ENCODE data around the gene PTGFR.

The PTGFR gene, protein sequence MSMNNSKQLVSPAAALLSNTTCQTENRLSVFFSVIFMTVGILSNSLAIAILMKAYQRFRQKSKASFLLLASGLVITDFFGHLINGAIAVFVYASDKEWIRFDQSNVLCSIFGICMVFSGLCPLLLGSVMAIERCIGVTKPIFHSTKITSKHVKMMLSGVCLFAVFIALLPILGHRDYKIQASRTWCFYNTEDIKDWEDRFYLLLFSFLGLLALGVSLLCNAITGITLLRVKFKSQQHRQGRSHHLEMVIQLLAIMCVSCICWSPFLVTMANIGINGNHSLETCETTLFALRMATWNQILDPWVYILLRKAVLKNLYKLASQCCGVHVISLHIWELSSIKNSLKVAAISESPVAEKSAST

DNA sequence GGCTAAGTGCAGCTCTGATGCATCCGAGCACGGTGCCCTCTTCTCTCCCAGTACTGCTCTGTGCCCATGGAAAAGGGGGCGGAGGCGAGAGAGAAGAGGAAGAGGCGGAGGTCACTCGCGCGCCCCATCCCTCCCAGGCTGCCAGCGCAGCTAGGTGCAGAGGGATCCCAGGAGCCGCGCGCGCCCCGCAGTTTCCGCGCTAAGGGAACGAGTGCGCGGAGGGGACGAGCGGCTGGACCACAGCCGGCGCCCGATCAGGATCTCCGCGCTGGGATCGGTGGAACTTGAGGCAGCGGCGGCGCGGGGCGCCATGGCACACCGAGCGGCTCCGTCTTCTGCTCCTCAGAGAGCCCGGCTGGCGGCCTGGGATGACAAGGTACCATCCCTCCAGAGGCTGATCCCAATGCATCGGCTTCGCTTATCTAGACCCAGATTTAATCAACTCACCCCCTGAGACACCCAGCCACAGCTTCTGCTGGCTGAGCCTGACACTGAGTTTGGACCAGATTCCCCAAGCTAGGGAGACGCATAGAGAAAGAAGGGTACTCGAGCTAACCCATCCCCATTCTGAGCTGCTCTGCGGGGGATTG is at the start of gene PTGFR:
TSS of gene PTGFR (plus strand) at position 114 of the 590 bp plus-strand sequence. CDS start 1,770 bp downstream, outside the sequence.
- DNase-seq (ENCODE audit: low read depth): no peak

DNA sequence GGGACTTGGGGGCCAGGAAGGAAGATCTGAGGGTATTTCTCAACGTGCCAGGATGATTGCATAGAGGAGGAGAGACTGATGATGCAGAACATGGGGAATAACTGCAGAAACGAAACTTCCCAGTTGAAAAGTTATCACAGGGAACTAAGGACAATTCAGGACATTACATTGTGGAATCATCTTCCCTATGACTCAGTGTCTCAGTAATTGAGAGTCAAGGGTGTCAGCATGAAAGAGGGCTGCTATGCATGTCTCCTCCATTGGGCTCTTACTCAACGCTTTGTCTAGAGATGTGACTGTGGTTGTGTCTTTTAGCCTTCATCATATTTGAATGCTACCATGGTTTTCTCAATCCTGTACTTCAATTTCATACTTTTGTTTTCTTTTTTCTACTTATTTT is 48.9 kb upstream of the PTGFR start:
- DNase-seq (ENCODE audit: low read depth): no peak

DNA sequence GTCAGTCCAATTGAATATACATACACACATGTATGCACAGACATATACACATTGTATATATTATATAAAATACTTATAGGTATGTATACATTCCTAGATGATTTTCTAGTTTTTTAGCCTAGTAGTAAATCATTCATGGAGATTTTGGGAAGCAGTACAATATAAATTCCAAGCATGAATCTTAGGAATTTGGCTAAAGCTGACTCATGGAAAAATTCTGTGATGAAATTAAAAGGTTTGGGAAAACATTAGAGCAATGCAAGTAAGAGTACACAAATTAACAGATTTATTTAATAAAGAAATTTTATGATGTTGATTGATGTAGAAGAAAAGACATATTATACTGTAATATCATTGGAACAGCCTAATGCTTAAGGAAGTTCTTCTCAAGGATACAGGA is 43.7 kb upstream of the PTGFR start:
- DNase-seq (ENCODE audit: low read depth): no peak

DNA sequence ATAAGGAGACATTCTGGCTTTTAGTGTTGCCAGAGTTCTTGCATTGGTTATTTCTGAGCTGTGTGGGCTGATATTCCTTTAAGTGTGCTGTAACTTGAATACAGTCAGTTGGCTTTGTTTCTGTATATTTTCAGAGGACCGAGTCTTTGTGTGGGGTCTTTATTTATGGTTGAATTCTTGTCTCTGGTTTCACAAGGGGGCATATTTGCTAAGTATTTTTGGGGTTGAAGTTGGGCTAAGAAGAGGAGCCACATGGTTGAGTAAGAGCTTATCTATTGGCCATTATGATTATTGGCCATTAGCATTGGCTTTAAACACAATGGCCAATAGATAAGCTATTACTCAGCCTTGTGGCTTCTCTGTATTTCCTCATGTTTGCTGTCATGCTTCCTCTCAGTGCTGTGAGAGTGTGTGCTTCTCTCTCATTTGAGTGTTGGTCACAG is 26.3 kb upstream of the PTGFR start:
- DNase-seq (ENCODE audit: low read depth): no peak

DNA sequence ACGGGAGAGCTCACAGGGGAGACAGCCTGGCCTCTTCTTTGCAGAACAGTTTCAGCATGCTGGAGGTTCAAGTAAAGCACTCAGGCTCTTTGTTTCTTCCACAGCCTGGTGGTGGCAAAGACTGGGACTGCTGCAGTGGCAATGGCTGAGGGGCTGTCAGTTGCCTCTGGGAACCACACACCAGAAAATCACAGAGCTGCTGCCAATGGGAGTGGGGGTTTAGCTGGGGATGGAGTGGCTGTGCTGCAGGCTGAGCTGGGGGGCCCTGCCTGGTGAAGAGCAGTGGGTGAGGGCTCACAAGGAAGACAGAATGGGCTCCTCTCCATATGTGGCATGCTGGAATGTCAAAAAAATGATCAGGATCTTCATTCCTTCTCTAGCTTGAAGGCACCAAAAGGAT is 25.6 kb upstream of the PTGFR start:
- DNase-seq (ENCODE audit: low read depth): no peak

DNA sequence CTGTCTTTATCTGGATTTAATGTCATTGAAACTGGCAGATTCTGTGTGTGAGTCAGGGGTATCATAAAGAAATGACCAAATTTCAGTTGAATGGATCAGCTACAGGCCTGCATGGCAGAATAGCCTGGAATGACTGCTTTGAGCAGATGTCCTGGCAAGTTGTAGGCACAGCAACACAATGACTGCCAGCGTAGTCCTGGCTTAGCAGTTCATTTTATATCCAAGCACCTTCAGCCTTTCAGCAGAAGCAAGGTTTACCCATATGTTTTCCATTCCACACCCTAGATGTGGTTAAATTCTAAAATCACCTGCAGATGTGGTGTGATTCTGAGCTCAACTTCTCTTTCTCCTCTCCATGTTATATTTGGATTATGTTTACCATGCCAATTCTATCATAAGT is 22.3 kb upstream of the PTGFR start:
- DNase-seq (ENCODE audit: low read depth): no peak

DNA sequence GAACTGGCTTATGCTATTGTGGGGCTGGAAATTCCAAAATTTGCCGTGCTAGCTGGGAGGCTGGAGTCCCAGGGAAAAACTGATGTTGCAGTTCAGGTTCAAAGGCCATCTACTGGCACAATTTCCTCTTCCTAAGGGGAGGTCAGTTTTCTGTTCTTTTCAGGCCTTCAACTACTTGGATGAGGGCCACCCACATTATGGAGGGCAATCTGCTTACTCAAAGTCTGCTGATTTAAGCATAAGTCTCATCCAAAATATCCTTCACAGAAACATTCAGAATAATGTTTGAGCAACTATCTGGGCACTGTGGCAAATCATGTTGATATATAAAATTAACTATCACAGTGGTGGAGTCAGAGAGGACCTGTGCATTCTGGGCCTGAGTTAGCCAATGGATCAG is 21.2 kb upstream of the PTGFR start:
- no peak for DNase-seq (ENCODE audit: low read depth)

DNA sequence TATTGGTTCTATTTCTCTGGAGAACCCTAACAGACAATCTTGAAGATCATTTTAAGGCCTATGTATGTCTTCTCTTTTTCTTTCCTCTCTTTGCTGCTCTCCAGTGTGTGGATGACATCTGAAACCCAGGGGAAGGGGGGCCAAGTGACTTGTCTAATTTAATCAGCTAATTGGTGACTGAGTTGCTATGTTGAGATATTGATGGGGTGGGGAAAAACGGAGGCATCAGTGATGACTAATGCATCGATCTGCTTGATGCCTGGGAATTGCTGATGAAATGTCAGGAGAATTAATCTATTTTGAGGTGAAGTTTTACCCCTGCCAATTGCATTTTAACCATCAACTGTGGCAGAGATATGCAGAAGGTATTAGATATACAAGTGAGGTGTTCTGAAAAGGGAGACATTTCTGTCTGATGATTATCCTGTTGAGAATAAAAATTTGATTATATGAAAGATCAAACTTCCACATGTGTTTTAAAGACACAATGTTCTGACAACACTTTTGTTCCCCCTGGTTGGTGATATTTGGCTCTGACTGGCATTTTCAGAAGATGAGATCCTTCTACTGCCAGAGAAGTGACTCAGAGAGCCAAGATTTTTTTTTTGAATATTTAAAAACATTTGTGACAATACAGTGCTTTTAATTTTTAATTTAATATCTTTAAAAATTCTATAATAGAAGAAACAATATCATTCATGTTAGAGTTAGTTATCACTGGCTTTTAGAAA is 18.7 kb upstream of the PTGFR start:
- DNase-seq (ENCODE audit: low read depth): no peak

DNA sequence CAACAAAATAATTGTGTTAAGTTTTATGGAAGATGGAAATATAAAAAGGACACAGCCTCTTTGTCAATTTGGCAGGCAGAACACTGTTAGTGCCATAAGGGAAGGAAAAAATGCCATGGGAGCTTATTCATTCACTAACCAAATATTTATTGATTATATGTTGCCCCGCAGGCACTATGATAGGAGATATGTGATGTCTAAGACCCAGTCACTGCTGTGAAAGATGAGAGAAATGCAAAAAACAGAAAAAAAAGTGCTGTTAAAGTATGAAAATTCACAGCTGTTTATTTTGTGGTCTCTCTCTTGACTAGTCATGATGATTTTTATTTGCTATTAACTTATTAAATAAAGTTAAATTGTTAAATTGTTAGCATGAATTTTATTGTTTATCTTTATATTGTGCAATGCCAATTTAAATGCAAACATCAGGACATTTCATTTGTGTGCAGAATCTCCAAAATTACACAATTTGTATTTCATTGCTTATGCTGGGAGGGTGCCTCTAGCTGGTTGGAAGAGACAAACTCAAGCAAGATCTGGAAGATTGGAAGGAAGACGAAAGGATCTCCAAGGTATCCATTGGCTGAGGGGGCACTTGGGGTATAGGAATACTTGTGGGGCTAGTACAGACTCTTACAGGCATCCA is 17.8 kb upstream of the PTGFR start:
- no peak for DNase-seq (ENCODE audit: low read depth)

DNA sequence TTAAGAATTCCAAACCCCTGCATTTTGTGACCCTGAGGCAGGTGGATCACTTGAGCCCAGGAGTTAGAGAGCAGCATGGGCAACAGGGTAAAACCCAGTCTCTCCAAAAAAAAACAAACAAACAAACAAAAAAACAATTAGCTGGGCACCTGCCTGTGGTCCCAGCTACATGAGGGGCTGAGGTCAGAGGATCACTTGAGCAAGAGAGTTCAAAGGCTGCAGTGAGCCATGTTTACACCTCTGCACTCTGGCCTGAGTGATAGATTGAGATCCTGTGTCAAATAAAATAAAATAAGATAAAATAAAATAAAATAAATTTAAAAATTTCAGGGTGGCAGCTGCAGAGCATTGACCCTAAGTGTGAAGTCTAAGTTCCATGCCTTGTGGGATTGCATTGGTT is 16.7 kb upstream of the PTGFR start:
- DNase-seq (ENCODE audit: low read depth): no peak

DNA sequence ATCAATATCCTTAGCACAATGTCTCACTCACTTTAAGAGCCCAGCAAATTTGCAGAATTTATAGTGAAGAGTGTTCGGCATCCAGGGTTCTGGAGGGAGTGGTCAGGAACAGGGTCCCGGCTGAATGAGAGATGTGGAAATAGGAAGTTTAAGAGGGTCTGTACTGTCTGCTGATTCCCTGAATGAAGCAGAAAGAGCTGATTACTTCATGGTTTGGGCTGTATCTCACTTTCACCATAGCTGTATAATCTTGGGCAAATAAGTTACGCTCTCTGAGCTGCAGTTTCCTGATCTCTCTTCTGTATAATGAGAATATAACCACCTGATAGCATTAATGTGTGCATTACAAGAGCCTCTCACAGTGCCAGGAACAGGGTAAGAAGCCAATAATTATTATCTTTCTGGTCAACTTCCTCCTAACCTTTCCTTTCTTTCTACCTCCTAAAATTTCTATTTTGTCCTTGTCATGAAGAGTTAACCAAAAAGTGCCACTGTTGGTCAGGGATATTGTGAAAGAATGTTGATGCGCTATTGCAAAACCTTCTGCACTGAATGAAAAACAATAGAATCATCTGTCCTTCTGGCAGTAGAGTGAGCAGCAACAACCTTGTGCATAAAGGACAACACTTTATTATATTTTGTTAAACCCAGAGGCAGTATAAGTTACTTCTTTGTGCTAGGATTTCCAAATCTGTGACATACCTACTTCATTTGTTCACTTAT is 14.7 kb upstream of the PTGFR start:
- no peak for DNase-seq (ENCODE audit: low read depth)

DNA sequence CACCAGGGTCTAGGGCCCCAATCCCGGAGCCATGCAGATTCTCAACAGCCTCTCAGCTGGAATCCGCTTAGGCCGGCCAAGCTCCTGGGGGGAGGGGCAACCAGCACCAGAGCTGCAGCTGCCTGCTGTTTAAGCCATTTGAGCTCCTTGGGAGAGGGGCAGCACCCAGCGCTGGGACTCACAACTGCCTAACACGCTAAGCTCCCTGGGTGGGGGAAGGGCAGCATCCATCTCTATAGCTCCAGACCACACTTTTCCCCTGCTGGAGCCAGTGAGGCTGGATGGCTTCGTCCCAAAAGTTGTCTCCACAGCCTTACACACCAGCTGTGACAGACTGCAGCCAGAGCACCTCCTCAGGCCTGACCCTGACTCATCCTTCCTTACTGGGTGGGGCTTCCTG is 6.9 kb upstream of the PTGFR start:
- DNase-seq (ENCODE audit: low read depth): no peak

DNA sequence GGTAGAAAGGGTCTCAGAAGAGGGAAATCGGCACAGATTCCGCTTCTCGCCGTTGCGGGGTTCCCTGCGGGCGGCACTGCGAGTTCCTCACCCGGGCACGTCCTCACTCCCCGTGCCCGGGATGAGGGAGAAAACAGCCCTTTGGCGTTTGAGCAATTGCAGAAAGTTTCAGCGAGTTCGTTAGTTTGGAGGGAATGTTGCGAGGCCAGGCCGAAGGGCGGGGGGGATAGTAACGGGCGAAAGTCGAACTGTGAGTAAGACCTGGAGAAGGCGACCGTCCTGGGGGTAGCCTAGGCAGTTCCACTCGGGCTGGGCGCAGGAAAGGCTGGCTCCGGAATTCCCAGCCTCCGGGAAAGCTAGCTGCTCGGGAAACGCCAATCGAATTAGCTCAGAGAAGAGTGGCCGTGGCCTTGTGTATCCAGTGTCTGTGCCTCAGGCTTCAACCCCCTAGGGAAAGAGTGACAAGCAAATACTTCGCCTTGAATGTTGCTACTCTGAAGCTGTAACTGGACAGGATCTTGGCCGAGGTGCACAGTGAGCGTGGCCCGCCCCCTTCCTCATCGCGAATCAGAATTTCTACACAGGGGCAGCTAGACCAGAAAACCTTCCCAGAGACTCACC is 787 bp downstream of the PTGFR start:
- DNase-seq (ENCODE audit: low read depth): no peak

DNA sequence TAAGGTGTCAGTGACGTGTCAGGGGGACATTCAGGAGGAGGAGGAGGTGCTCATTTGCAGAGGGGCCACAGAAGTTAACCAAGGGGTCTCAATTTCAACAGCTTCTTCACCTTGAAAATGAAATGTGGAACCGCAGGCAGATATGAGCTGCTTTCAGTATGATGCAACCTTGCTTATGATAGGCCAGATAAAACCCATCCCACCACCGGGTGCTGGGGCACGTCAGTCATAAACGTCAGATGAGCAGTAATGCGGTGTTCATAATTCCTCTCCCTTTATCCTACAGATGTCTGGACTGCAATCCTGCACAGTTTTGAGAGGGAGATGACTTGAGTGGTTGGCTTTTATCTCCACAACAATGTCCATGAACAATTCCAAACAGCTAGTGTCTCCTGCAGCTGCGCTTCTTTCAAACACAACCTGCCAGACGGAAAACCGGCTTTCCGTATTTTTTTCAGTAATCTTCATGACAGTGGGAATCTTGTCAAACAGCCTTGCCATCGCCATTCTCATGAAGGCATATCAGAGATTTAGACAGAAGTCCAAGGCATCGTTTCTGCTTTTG is 1.7 kb downstream of the PTGFR start:
- DNase-seq (ENCODE audit: low read depth): no peak

DNA sequence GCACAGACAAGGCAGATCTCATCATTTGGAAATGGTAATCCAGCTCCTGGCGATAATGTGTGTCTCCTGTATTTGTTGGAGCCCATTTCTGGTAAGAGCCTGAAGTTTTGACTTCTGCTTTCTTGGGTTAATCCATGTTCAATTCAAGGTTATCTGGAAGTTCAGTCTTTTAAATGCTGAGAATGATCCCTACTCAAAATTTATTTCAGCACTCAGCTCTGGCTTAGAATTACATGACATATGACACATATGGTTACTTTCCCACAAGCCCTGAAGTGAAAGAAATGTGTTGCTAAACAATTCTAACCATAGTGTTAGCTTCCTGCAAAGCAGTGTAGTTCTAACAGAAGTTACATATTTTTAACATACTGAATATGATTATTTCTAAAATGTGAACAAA is 2.7 kb downstream of the PTGFR start:
- no peak for DNase-seq (ENCODE audit: low read depth)

DNA sequence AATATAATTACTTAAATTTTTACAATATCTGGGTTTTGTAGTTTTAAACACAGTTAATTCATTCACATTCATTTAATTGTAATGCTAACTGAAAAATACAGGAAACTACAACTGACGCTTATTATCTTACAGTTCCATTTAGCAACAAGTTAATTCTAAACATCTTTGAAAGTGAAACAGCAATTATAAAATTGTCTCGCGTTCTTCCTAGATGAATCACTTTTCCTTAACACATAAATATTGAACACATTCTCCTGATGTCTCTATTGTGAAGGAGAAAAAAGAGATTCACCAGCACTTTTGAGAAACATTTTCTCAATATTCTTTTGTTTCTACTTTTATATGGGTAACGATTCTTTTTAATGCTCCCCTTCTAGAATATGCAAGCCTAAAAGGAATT is 6.4 kb downstream of the PTGFR start:
- no peak for DNase-seq (ENCODE audit: low read depth)

DNA sequence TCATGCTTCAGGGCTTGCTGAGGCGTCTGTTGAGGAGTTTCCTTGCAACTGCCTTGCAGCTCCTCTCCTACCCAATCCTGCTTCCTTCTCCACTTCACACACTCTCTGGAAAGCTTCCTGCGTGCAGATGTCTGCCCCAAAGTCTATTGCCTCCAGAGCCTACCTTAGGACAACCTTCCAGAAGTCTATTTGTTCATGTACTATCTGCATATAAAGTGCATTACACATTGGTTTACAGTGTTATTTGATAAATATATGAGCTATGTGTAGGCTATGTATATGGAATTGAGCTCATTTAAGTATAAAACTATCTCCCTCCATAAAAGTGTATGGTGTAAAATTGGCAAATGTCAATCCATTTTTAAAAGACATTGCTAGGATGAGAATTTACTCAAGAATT is 9.8 kb downstream of the PTGFR start:
- no peak for DNase-seq (ENCODE audit: low read depth)

DNA sequence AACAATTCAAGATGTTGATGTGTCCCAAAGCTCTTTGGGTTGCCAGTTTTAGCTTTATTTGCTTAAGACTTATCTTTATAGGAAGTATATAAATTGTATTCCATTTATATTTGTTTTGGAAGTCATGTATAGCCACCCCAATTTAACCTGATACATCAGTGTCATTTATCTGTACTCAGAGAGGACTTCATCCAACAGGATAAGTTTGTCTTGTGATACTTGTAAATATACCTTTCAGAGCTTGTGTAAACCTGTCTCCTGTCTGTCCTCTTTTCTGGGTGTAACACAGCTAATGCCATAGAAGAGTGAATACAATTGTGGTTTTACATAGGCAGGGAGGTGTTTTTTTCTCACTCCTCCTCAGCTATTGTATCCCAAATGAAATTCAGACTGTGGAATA is 10.4 kb downstream of the PTGFR start:
- no peak for DNase-seq (ENCODE audit: low read depth)

DNA sequence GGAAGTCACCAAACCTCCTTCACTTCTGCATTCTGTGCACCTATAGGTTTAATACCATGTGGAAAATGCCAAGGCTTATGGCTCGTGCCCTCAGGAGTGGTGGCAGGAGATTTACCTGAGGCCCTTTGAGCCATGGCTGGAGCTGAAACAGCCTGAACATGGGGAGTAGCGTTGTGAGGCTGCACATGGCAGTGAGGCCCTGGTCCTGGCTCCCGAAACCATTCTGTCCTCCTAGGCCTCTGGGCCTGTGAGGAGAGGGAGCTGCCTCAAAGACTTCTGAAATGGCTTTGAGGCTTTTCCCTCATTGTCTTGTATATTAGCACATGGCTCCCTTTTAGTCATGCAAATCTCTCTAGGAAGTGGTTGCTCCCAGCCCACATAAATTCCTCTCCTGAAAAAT is 20.6 kb downstream of the PTGFR start:
- no peak for DNase-seq (ENCODE audit: low read depth)

DNA sequence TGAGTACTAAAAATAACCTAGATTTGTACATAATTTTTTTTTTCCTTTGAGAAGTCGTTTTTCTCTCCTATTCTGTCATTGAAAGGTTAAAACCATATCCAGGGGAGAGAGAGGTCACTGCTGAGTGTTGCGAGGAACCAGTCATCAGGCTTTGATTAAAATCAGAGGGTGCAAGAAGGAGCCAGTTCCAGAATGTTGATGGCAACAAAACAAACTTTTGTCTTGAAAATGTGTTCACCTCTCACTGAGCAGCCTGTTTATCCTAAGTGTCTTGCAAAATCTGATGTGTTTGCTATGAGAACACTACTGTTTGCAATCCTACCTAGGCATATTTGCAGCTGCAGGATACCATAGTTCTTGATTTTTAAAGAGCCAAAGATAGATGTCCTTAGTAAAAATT is 25.9 kb downstream of the PTGFR start:
- DNase-seq (ENCODE audit: low read depth): no peak

DNA sequence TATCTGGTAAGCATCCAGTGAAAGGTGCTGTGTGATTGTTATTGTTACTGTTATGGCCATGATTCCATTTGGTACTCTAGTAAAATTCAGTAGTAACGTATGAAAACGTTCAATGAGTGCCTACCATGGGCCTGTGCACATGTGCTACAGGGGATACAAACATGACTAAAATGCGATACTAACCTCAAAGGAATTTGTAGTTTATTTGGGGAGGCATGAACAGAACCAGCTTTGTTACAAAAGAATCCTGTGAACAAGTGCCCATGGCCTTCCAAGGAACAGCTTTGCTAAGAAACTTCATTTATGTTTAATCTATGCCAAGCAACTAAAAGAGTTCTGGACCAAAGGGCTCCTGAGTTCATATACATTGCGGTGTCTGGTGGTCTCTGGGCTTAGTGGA is 28.7 kb downstream of the PTGFR start:
- DNase-seq (ENCODE audit: low read depth): no peak
